ENCODE results near the gene PHETA1.

- TF ChIP-seq NFIC (IDR thresholded peaks at IDR 0.05; ENCODE audit: low read depth, low read length) (no peak), SUZ12 (IDR thresholded peaks at IDR 0.05; ENCODE audit: unreplicated experiment) (no peak), HDGF (IDR thresholded peaks at IDR 0.05) (no peak), NR2C2 (IDR thresholded peaks at IDR 0.05; ENCODE audit: borderline replicate concordance, control insufficient read depth, insufficient read length, low read depth) (no peak), FOS (IDR thresholded peaks at IDR 0.05; ENCODE audit: borderline replicate concordance, extremely low read depth, insufficient read length) (no peak), POLR2A (IDR thresholded peaks at IDR 0.05; ENCODE audit: low read depth, low read length) (no peak)
- TF ChIP-seq, protein P1, sequence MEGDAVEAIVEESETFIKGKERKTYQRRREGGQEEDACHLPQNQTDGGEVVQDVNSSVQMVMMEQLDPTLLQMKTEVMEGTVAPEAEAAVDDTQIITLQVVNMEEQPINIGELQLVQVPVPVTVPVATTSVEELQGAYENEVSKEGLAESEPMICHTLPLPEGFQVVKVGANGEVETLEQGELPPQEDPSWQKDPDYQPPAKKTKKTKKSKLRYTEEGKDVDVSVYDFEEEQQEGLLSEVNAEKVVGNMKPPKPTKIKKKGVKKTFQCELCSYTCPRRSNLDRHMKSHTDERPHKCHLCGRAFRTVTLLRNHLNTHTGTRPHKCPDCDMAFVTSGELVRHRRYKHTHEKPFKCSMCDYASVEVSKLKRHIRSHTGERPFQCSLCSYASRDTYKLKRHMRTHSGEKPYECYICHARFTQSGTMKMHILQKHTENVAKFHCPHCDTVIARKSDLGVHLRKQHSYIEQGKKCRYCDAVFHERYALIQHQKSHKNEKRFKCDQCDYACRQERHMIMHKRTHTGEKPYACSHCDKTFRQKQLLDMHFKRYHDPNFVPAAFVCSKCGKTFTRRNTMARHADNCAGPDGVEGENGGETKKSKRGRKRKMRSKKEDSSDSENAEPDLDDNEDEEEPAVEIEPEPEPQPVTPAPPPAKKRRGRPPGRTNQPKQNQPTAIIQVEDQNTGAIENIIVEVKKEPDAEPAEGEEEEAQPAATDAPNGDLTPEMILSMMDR (IDR thresholded peaks at IDR 0.05 in 2 of 3, conservative IDR thresholded peaks at IDR 0.05 in 1 of 3; ENCODE audit: control insufficient read depth in 2 of 3, extremely low read depth in 1 of 3, insufficient read depth in 1 of 3, low read depth in 3 of 3, low read length in 3 of 3) = no peak
Observed at GRCh38 chr12:111311011-111311410, 57.9 kb downstream of the PHETA1 start.

Data from GM12878 (cell line).